WTC11 (cell line): Measurements from ENCODE around the gene ZSWIM6. TPM values are rescaled to one million over a fixed set of nuclear protein-coding genes. Genes with fewer than 3 reads are reported as not detected.

Experiments
- ATAC-seq: fragments of 200-7000 bp; cut with Tn5 transposase; 2 replicates; pipeline ENCODE4 v1.10.0; 2021; ENCODE audit warnings: mild to moderate bottlenecking, moderate library complexity
- CTCF ChIA-PET: fragments of 300-600 bp; sonication (Branson Sonifier 250); formaldehyde crosslinking; loops from one replicate; lab custom pipeline; 2021; ENCODE audit warnings: antibody characterized with exemption; lab: Charles Lee
- POLR2A ChIA-PET: fragments of 350-600 bp; sonication (Branson Sonifier 250); formaldehyde crosslinking; loops from one replicate; lab custom pipeline; 2021; ENCODE audit warnings: antibody characterized with exemption; lab: Charles Lee
- DNase-seq: peaks from one replicate; pipeline ENCODE4 v3.0.0; 2021; ENCODE audit warnings: low spot score
- H3K27ac Mint-ChIP-seq: 2 replicates; pipeline ENCODE4 v1.8.0; 2021; ENCODE audit warnings: mixed read lengths
- H3K27me3 Mint-ChIP-seq: 2 replicates; pipeline ENCODE4 v1.8.0; 2021; ENCODE audit warnings: low read depth, mild to moderate bottlenecking, moderate library complexity, mixed read lengths
- H3K36me3 Mint-ChIP-seq: 2 replicates; pipeline ENCODE4 v1.8.0; 2021; ENCODE audit warnings: mixed read lengths
- H3K4me1 Mint-ChIP-seq: 2 replicates; pipeline ENCODE4 v1.8.0; 2022; ENCODE audit warnings: mixed read lengths
- H3K4me3 Mint-ChIP-seq: 2 replicates; pipeline ENCODE4 v1.8.0; 2021; ENCODE audit warnings: mild to moderate bottlenecking, moderate library complexity, mixed read lengths
- H3K9me3 Mint-ChIP-seq: 2 replicates; pipeline ENCODE4 v1.8.0; 2021; ENCODE audit warnings: mixed read lengths
- ATF1 ChIP-seq: sonication (generic); formaldehyde crosslinking; IDR thresholded peaks from 2 replicates; pipeline ENCODE4 v1.8.1; 2023; ENCODE audit warnings: mild to moderate bottlenecking, moderate library complexity, missing genetic modification reagents
- CBFB ChIP-seq: sonication (generic); formaldehyde crosslinking; IDR thresholded peaks from 2 replicates; pipeline ENCODE4 v1.8.1; 2022; ENCODE audit warnings: mild to moderate bottlenecking, low read depth, missing genetic modification reagents
- CREB1 ChIP-seq: sonication (generic); formaldehyde crosslinking; IDR thresholded peaks from 2 replicates; pipeline ENCODE4 v1.8.0; 2023; ENCODE audit warnings: mild to moderate bottlenecking, missing genetic modification reagents
- E2F5 ChIP-seq: sonication (generic); formaldehyde crosslinking; IDR thresholded peaks from 2 replicates; pipeline ENCODE4 v1.8.1; 2022; ENCODE audit warnings: mild to moderate bottlenecking, moderate library complexity, missing genetic modification reagents
- EMX1 ChIP-seq: fragments of 250-450 bp; sonication (Bioruptor Pico); IDR thresholded peaks from 2 replicates; pipeline ENCODE4 v1.8.0; 2021; ENCODE audit warnings: mild to moderate bottlenecking
- FOXP4 ChIP-seq: sonication (generic); formaldehyde crosslinking; IDR thresholded peaks from 2 replicates; pipeline ENCODE4 v1.8.0; 2022; ENCODE audit warnings: mild to moderate bottlenecking, missing genetic modification reagents
- GRHL2 ChIP-seq: fragments of 250-450 bp; sonication (Bioruptor Pico); IDR thresholded peaks from 2 replicates; pipeline ENCODE4 v1.8.0; 2022; ENCODE audit warnings: mild to moderate bottlenecking, moderate library complexity; ENCODE audit not compliant: insufficient replicate concordance, severe bottlenecking
- KAT7 ChIP-seq: sonication (generic); formaldehyde crosslinking; IDR thresholded peaks from 2 replicates; pipeline ENCODE4 v1.8.1; 2023; ENCODE audit warnings: missing genetic modification reagents, mild to moderate bottlenecking, borderline replicate concordance
- MAX ChIP-seq: sonication (generic); formaldehyde crosslinking; IDR thresholded peaks from 2 replicates; pipeline ENCODE4 v1.8.0; 2022; ENCODE audit warnings: mild to moderate bottlenecking, missing genetic modification reagents
- MLX ChIP-seq: sonication (generic); formaldehyde crosslinking; IDR thresholded peaks from 2 replicates; pipeline ENCODE4 v1.8.1; 2023; ENCODE audit warnings: mild to moderate bottlenecking, missing genetic modification reagents, moderate library complexity
- MXD4 ChIP-seq: fragments of 250-450 bp; sonication (Bioruptor Pico); IDR thresholded peaks from 2 replicates; pipeline ENCODE4 v1.8.0; 2021; ENCODE audit warnings: mild to moderate bottlenecking, moderate library complexity, borderline replicate concordance
- NFATC4 ChIP-seq: fragments of 250-450 bp; sonication (Bioruptor Pico); IDR thresholded peaks from 2 replicates; pipeline ENCODE4 v1.9.0; 2021; ENCODE audit warnings: mild to moderate bottlenecking
- NFE2L1 ChIP-seq: sonication (generic); formaldehyde crosslinking; IDR thresholded peaks from 2 replicates; pipeline ENCODE4 v1.8.1; 2023; ENCODE audit warnings: missing genetic modification reagents
- NFYB ChIP-seq: sonication (generic); formaldehyde crosslinking; conservative IDR thresholded peaks from 2 replicates; pipeline ENCODE4 v1.8.0; 2022; ENCODE audit warnings: low read depth, missing genetic modification reagents
- NR1H2 ChIP-seq: sonication (generic); formaldehyde crosslinking; IDR thresholded peaks from 2 replicates; pipeline ENCODE4 v1.9.0; 2021; ENCODE audit warnings: mild to moderate bottlenecking, moderate library complexity, missing genetic modification reagents
- PRRX2 ChIP-seq: fragments of 250-450 bp; sonication (Bioruptor Pico); IDR thresholded peaks from 2 replicates; pipeline ENCODE4 v1.8.0; 2021; ENCODE audit warnings: mild to moderate bottlenecking
- RELA ChIP-seq: sonication (generic); formaldehyde crosslinking; IDR thresholded peaks from 2 replicates; pipeline ENCODE4 v1.8.1; 2022; ENCODE audit warnings: missing genetic modification reagents, mild to moderate bottlenecking, borderline replicate concordance
- SMAD4 ChIP-seq: sonication (generic); formaldehyde crosslinking; IDR thresholded peaks from 2 replicates; pipeline ENCODE4 v1.8.0; 2022; ENCODE audit warnings: mild to moderate bottlenecking, missing genetic modification reagents
- TEAD1 ChIP-seq: sonication (generic); formaldehyde crosslinking; IDR thresholded peaks from 2 replicates; pipeline ENCODE4 v1.8.0; 2022; ENCODE audit warnings: mild to moderate bottlenecking, missing genetic modification reagents
- ZNF425 ChIP-seq: fragments of 250-450 bp; sonication (Bioruptor Pico); conservative IDR thresholded peaks from 2 replicates; pipeline ENCODE4 v1.9.0; 2021; ENCODE audit warnings: mild to moderate bottlenecking
- ZNF532 ChIP-seq: fragments of 250-450 bp; sonication (Bioruptor Pico); IDR thresholded peaks from 2 replicates; pipeline ENCODE4 v1.9.0; 2021; ENCODE audit warnings: mild to moderate bottlenecking, borderline replicate concordance
- total RNA-seq: library from RNA; stranded (reverse); gene quantifications from 3 replicates; pipeline ENCODE4 v1.2.3, GENCODE V29; 2021
- TF ChIP-seq, protein P1 (sequence below): sonication (generic); formaldehyde crosslinking; conservative IDR thresholded peaks from 2 replicates; pipeline ENCODE4 v1.8.1; 2022; ENCODE audit warnings: mild to moderate bottlenecking, missing genetic modification reagents
- TF ChIP-seq, protein P2 (sequence below): sonication (generic); formaldehyde crosslinking; IDR thresholded peaks from 2 replicates; pipeline ENCODE4 v1.8.0; 2022; ENCODE audit warnings: mild to moderate bottlenecking, missing genetic modification reagents

Gene ZSWIM6
- total RNA-seq, 1 experiment from 2014 or later = 12.5 TPM

DNA sequence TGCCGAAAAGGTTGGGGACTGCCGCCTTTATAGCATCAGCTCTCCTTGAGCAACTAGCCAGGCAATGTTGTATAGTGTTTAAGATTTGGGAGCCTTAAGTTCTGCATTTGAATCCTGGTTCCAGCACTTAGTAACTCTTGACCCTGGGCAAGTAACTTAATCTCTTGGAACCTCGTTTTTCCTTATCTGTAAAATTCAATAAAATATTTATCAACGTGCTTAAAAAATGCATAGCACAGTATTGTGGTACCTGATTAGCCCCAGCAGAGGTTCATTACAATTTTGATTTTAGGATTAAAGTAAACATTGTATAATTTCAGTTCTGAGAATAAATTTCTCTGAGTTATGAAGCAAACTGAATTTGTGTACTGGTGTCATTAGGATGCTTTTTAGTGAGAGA, 66.4 kb downstream of the ZSWIM6 start (continued):
- TF ChIP-seq ZNF532 = no peak
- TF ChIP-seq MXD4 = no peak
- no peak for TF ChIP-seq MAX (CRISPR knock-in tag)
- TF ChIP-seq ATF1 (CRISPR knock-in tag) = no peak
- TF ChIP-seq NFYB (CRISPR knock-in tag) = no peak
- TF ChIP-seq, all 79 proteins: peak for 0

- ATAC-seq = no peak
- H3K27ac Mint-ChIP-seq = no peak overlapping the region
- no peak for DNase-seq
- peaks cover 40% of the 10 kb centered on the region for H3K4me1 Mint-ChIP-seq
- no peak overlapping the region for H3K4me3 Mint-ChIP-seq
- H3K9me3 Mint-ChIP-seq = peaks cover 10% of the 10 kb centered on the region
- no peaks in the 10 kb centered on the region for H3K27me3 Mint-ChIP-seq
- CTCF ChIA-PET = no interaction called here
- H3K36me3 Mint-ChIP-seq = peaks cover 10% of the 10 kb centered on the region
- TF ChIP-seq, protein P1, sequence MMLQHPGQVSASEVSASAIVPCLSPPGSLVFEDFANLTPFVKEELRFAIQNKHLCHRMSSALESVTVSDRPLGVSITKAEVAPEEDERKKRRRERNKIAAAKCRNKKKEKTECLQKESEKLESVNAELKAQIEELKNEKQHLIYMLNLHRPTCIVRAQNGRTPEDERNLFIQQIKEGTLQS (CRISPR knock-in tag) = no peak
- TF ChIP-seq PRRX2 (CRISPR knock-in tag) = no peak
- TF ChIP-seq, protein P2, sequence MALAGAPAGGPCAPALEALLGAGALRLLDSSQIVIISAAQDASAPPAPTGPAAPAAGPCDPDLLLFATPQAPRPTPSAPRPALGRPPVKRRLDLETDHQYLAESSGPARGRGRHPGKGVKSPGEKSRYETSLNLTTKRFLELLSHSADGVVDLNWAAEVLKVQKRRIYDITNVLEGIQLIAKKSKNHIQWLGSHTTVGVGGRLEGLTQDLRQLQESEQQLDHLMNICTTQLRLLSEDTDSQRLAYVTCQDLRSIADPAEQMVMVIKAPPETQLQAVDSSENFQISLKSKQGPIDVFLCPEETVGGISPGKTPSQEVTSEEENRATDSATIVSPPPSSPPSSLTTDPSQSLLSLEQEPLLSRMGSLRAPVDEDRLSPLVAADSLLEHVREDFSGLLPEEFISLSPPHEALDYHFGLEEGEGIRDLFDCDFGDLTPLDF (CRISPR knock-in tag) = no peak
- TF ChIP-seq CREB1 (CRISPR knock-in tag) = no peak
- no peak for TF ChIP-seq RELA (CRISPR knock-in tag)
- no peak for TF ChIP-seq NFATC4
- no peak for TF ChIP-seq NR1H2 (CRISPR knock-in tag)
- no peak for TF ChIP-seq TEAD1 (CRISPR knock-in tag)
- TF ChIP-seq KAT7 (CRISPR knock-in tag) = no peak
- TF ChIP-seq FOXP4 (CRISPR knock-in tag) = no peak
- TF ChIP-seq EMX1 (CRISPR knock-in tag) = no peak
- POLR2A ChIA-PET = no interaction called here
Observed at GRCh38 chr5:61399679-61400078, 67.6 kb downstream of the ZSWIM6 start.

GRCh38 chr5:61401726-61402125, 69.7 kb downstream of the ZSWIM6 start:
- POLR2A ChIA-PET = no interaction called here
- no peaks in the 10 kb centered on the region for H3K27me3 Mint-ChIP-seq
- H3K4me1 Mint-ChIP-seq = peaks cover 40% of the 10 kb centered on the region
- DNase-seq (no peak), ATAC-seq (peak; percentile 63)
- peaks cover 10% of the 10 kb centered on the region for H3K36me3 Mint-ChIP-seq
- H3K9me3 Mint-ChIP-seq = peaks cover 10% of the 10 kb centered on the region
- CTCF ChIA-PET = no interaction called here
- H3K27ac Mint-ChIP-seq = peak overlapping the region; percentile 64; the same call in 1 of the 2 replicates
- H3K4me3 Mint-ChIP-seq = no peak overlapping the region
- no peak for TF ChIP-seq GRHL2 (CRISPR knock-in tag)
- TF ChIP-seq NFE2L1 (CRISPR knock-in tag) = no peak
- TF ChIP-seq SMAD4 (CRISPR knock-in tag) = no peak
- no peak for TF ChIP-seq E2F5 (CRISPR knock-in tag)
- TF ChIP-seq, protein P1 (CRISPR knock-in tag) = no peak
- no peak for TF ChIP-seq MLX (CRISPR knock-in tag)
- TF ChIP-seq CBFB (CRISPR knock-in tag) = no peak
- no peak for TF ChIP-seq ZNF425 (CRISPR knock-in tag)
